H1 (cell line): ENCODE measurements around the gene CLDN9. TPM values are rescaled to one million over a fixed set of nuclear protein-coding genes. Genes with fewer than 3 reads are reported as not detected.

Source experiments
- CTCF ChIA-PET: fragments of 300-600 bp; sonication (Branson Sonifier 250); formaldehyde crosslinking; loops from one replicate; lab custom pipeline; 2021; ENCODE audit not compliant: partially characterized antibody; lab: Charles Lee
- POLR2A ChIA-PET: fragments of 300-600 bp; sonication (Branson Sonifier 250); formaldehyde crosslinking; loops from one replicate; lab custom pipeline; 2021; ENCODE audit warnings: inconsistent platforms; ENCODE audit not compliant: partially characterized antibody; lab: Charles Lee
- DNase-seq, 2 experiments: peaks; one replicate each; pipeline versions ENCODE4 v3.0.0 to v3.0.0-alpha.2; 2010 to 2022; ENCODE audit warnings: low spot score in 2 of 2, low read depth in 1 of 2, mixed read lengths in 1 of 2
- FAIRE-seq: peaks from 2 replicates; lab custom pipeline; 2011; peaks lifted over from hg19 to GRCh38; lab: Jason Lieb, UNC
- H2AFZ ChIP-seq: 2 replicates; pipeline ENCODE4 v1.8.1; 2012; ENCODE audit warnings: low read length, inconsistent platforms
- H2AK5ac ChIP-seq: 2 replicates; pipeline ENCODE4 v1.6.1; 2013; ENCODE audit warnings: low read depth, low read length
- H2BK120ac ChIP-seq: replicated peaks from 2 replicates; pipeline ENCODE3; 2013; ENCODE audit warnings: low read depth, low read length, inconsistent platforms
- H2BK12ac ChIP-seq: 2 replicates; pipeline ENCODE4 v1.6.1; 2013; ENCODE audit warnings: low read depth, low read length
- H2BK15ac ChIP-seq: 2 replicates; pipeline ENCODE4 v1.6.1; 2013; ENCODE audit warnings: low read length
- H2BK20ac ChIP-seq: 2 replicates; pipeline ENCODE4 v1.6.1; 2013; ENCODE audit warnings: low read length
- H2BK5ac ChIP-seq: 2 replicates; pipeline ENCODE4 v1.6.1; 2013; ENCODE audit warnings: low read depth, low read length
- H3K14ac ChIP-seq: 2 replicates; pipeline ENCODE4 v1.6.1; 2013; ENCODE audit warnings: inconsistent platforms; ENCODE audit not compliant: insufficient read length
- H3K18ac ChIP-seq: 2 replicates; pipeline ENCODE4 v1.6.1; 2013; ENCODE audit warnings: low read length; ENCODE audit errors: extremely low read depth
- H3K23ac ChIP-seq: 2 replicates; pipeline ENCODE4 v1.6.1; 2013; ENCODE audit warnings: inconsistent platforms; ENCODE audit not compliant: insufficient read length
- H3K23me2 ChIP-seq: 2 replicates; pipeline ENCODE4 v1.6.1; 2013; ENCODE audit warnings: low read depth, low read length
- H3K27ac ChIP-seq: 2 replicates; pipeline ENCODE4 v1.6.1; 2011; ENCODE audit warnings: low read depth, low read length, inconsistent platforms
- H3K27me3 ChIP-seq, 4 experiments: replicated peaks in 1 of 4; 1 replicate in 1 of 4; 2 replicates in 3 of 4; pipeline versions ENCODE4 v1.6.1 to v1.8.1; 2011 to 2013; ENCODE audit warnings: low read length in 3 of 4, mild to moderate bottlenecking in 3 of 4, inconsistent platforms in 2 of 4, mixed read lengths in 2 of 4, moderate library complexity in 1 of 4; ENCODE audit not compliant: control insufficient read depth in 3 of 4, insufficient read depth in 3 of 4; ENCODE audit errors: extremely low read depth in 1 of 4
- H3K36me3 ChIP-seq, 4 experiments: 2 replicates each; pipeline versions ENCODE4 v1.6.1 to v1.8.1; 2011 to 2013; ENCODE audit warnings: mild to moderate bottlenecking in 4 of 4, low read length in 3 of 4, moderate library complexity in 2 of 4, control low read depth in 1 of 4, inconsistent platforms in 1 of 4; ENCODE audit not compliant: insufficient read depth in 4 of 4, control insufficient read depth in 2 of 4
- H3K4ac ChIP-seq: replicated peaks from 2 replicates; pipeline ENCODE3; 2013; ENCODE audit warnings: low read length, low read depth, mixed read lengths, inconsistent platforms; ENCODE audit not compliant: insufficient read length
- H3K4me1 ChIP-seq, 4 experiments: replicated peaks in 1 of 4; 1 replicate in 1 of 4; 2 replicates in 3 of 4; pipeline versions ENCODE4 v1.6.1 to v1.8.1; 2011 to 2013; ENCODE audit warnings: low read length in 3 of 4, inconsistent platforms in 2 of 4, mixed read lengths in 1 of 4; ENCODE audit not compliant: insufficient read depth in 4 of 4, control insufficient read depth in 3 of 4
- H3K4me2 ChIP-seq, 2 experiments: 2 replicates each; pipeline versions ENCODE4 v1.6.1 to v1.8.1; 2011 to 2013; ENCODE audit warnings: low read depth in 2 of 2, low read length in 2 of 2, control low read depth in 1 of 2, inconsistent platforms in 1 of 2, mild to moderate bottlenecking in 1 of 2; ENCODE audit not compliant: insufficient read depth in 1 of 2
- H3K4me3 ChIP-seq, 4 experiments: fragments of 200-600, 300-600 bp in 1 of 4; sonication (generic), shearing (Covaris generic), sonication (Bioruptor Twin) in 1 of 4; 2 replicates each; pipeline versions ENCODE4 v1.5.1 to v1.8.1; 2011 to 2016; ENCODE audit warnings: low read length in 4 of 4, low read depth in 3 of 4, control low read depth in 2 of 4, inconsistent platforms in 2 of 4, mild to moderate bottlenecking in 2 of 4, mixed read lengths in 1 of 4, moderate library complexity in 1 of 4; ENCODE audit not compliant: insufficient read depth in 2 of 4; ENCODE audit errors: extremely low read depth in 1 of 4
- H3K56ac ChIP-seq: replicated peaks from 2 replicates; pipeline ENCODE3; 2013; ENCODE audit warnings: low read depth, mild to moderate bottlenecking, mixed read lengths, low read length, inconsistent platforms; ENCODE audit not compliant: insufficient read length
- H3K79me1 ChIP-seq: 2 replicates; pipeline ENCODE4 v1.6.1; 2013; ENCODE audit warnings: low read depth, low read length, control low read depth
- H3K79me2 ChIP-seq, 2 experiments: 2 replicates each; pipeline versions ENCODE4 v1.6.1 to v1.8.1; 2012 to 2013; ENCODE audit warnings: low read length in 2 of 2, mild to moderate bottlenecking in 2 of 2, inconsistent platforms in 1 of 2; ENCODE audit not compliant: insufficient read depth in 2 of 2, control insufficient read depth in 1 of 2
- H3K9ac ChIP-seq, 4 experiments: replicated peaks in 1 of 4; 1 replicate in 1 of 4; 2 replicates in 3 of 4; pipeline versions ENCODE4 v1.6.1 to v1.8.1; 2011 to 2013; ENCODE audit warnings: low read depth in 3 of 4, low read length in 3 of 4, control low read depth in 2 of 4, mild to moderate bottlenecking in 2 of 4, moderate library complexity in 2 of 4, inconsistent platforms in 1 of 4; ENCODE audit errors: extremely low read depth in 1 of 4
- H3K9me3 ChIP-seq, 2 experiments: 2 replicates each; pipeline versions ENCODE4 v1.6.1 to v1.8.1; 2012 to 2013; ENCODE audit warnings: mild to moderate bottlenecking in 2 of 2, moderate library complexity in 2 of 2, control low read depth in 1 of 2, inconsistent platforms in 1 of 2, low read depth in 1 of 2, low read length in 1 of 2, mixed read lengths in 1 of 2; ENCODE audit not compliant: insufficient read depth in 2 of 2
- H4K20me1 ChIP-seq, 2 experiments: replicated peaks in 1 of 2; 2 replicates each; pipeline versions ENCODE3 to v1.8.1; 2011 to 2013; ENCODE audit warnings: inconsistent platforms in 2 of 2, low read length in 2 of 2, mild to moderate bottlenecking in 1 of 2; ENCODE audit not compliant: insufficient read depth in 2 of 2, control insufficient read depth in 1 of 2
- H4K5ac ChIP-seq: 2 replicates; pipeline ENCODE4 v1.6.1; 2013; ENCODE audit warnings: low read length, low read depth, mixed read lengths, inconsistent platforms; ENCODE audit not compliant: insufficient read length
- H4K8ac ChIP-seq: 2 replicates; pipeline ENCODE4 v1.8.0; 2013; ENCODE audit warnings: mild to moderate bottlenecking, moderate library complexity, low read length, inconsistent platforms; ENCODE audit not compliant: insufficient read depth; ENCODE audit errors: extremely low read depth
- H4K91ac ChIP-seq: replicated peaks from 2 replicates; pipeline ENCODE3; 2013; ENCODE audit warnings: low read length, mixed read lengths, inconsistent platforms; ENCODE audit not compliant: insufficient read length
- BACH1 ChIP-seq: IDR thresholded peaks from 2 replicates; pipeline ENCODE4 v1.6.1; 2012; ENCODE audit warnings: low read length, improper control_type of control experiment
- GTF2F1 ChIP-seq: IDR thresholded peaks from 2 replicates; pipeline ENCODE4 v1.6.1; 2012; ENCODE audit warnings: low read depth, low read length, improper control_type of control experiment, borderline replicate concordance
- HDAC6 ChIP-seq: IDR thresholded peaks from one replicate; pipeline ENCODE4 v1.7.1; 2012; ENCODE audit warnings: low read depth, mild to moderate bottlenecking, inconsistent platforms, low read length, moderate library complexity
- PHF8 ChIP-seq: fragments of 200-600 bp; sonication (generic); conservative IDR thresholded peaks from 2 replicates; pipeline ENCODE4 v1.7.1; 2012; ENCODE audit warnings: low read depth, mild to moderate bottlenecking, inconsistent platforms, low read length, moderate library complexity
- RXRA ChIP-seq: IDR thresholded peaks from 2 replicates; pipeline ENCODE4 v1.6.1; 2011; ENCODE audit warnings: low read depth, mild to moderate bottlenecking, low read length, moderate library complexity; ENCODE audit not compliant: insufficient read depth
- SIRT6 ChIP-seq: IDR thresholded peaks from one replicate; pipeline ENCODE4 v1.7.1; 2012; ENCODE audit warnings: low read length, inconsistent platforms
- WGBS, 2 experiments: shearing (Covaris generic) in 1 of 2; methylation state at CpG; one replicate each; pipeline versions ENCODE4 v1.1.6 to v1.1.7; 2013 to 2015; ENCODE audit warnings: low lambda C conversion rate in 2 of 2, mixed read lengths in 2 of 2, inconsistent platforms in 1 of 2, low coverage in 1 of 2, missing lambda C conversion rate in 1 of 2; ENCODE audit not compliant: insufficient replicate concordance in 2 of 2, insufficient coverage in 1 of 2, insufficient read length in 1 of 2; ENCODE audit errors: extremely low coverage in 1 of 2, missing lambda C conversion rate in 1 of 2; 5-methylcytosine and 5-hydroxymethylcytosine counted together
- polyA plus RNA-seq, 7 experiments: library from polyadenylated mRNA; depleted of rRNA in 3 of 7; stranded (reverse) in 5 of 7; unstranded in 2 of 7; fragments of >200 nt in 5 of 7; fragments of 200-250 nt in 2 of 7; gene quantifications; 1 replicate in 5 of 7; 2 replicates in 1 of 7; 4 replicates in 1 of 7; pipeline versions ENCODE4 v1.2.1 to v1.2.3, GENCODE V29; 2011 to 2013; ENCODE audit warnings: missing spikeins in 2 of 7, mixed read lengths in 2 of 7
- total RNA-seq: library from RNA; stranded (reverse); fragmentation: NEBNext Ultra II Directional; extraction: Animal tissue kit (Norgen Biotek cat#: 25700); gene quantifications from 2 replicates; pipeline ENCODE4 v1.2.1, GENCODE V29; 2021
- TF ChIP-seq, protein P1 (sequence below): IDR thresholded peaks from 2 replicates; pipeline ENCODE4 v1.6.1; 2011; ENCODE audit warnings: low read length, improper control_type of control experiment
- TF ChIP-seq, protein P2 (sequence below): IDR thresholded peaks from 2 replicates; pipeline ENCODE4 v1.6.1; 2012; ENCODE audit warnings: low read length, inconsistent platforms

The CLDN9 gene
- total and polyA plus RNA-seq, 2 of the 8 experiments (the other 6 are each of a cell fraction or from before 2014, with no cell fraction given) = 0.60 to 0.89 TPM

DNA sequence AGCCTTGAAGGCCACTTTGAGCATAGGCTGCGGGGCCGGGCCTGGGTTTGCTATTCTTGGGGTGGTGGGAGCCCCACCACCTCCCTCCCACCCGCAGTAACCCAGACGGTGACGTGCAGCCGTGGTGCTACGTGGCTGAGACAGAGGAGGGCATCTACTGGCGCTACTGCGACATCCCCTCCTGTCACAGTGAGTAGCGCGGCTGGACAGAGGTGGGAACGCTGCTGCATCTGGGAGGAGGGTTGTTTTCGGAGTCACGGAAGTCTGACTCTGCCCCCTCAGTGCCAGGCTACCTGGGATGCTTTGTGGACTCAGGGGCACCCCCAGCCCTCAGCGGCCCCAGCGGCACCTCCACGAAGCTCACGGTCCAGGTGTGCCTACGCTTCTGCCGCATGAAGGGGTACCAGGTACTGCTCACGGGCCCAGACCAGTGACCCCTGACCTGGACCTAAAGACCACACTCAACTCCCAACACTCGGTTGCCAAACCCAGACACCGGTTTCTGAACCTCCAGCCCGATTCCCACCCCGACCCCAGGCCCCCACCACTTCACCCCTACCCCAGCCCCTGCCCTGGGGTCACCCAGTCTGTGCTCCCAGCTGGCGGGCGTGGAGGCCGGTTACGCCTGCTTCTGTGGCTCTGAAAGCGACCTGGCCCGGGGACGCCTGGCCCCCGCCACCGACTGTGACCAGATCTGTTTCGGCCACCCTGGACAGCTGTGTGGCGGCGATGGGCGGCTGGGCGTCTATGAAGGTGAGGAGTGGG, 46.5 kb upstream of the CLDN9 start:
- Histone ChIP-seq H3K79me2 (peaks cover 0 to 2% of the 10 kb centered on the region in 2 experiments; a peak in 1 of 4 replicates), H3K36me3 (no peaks in the 10 kb centered on the region), H2BK120ac (no peak overlapping the region), H2BK12ac (peak overlapping the region; percentile 60; the same call in 1 of the 2 replicates), H3K4me1 (peaks cover 0 to 39% (median 23%) of the 10 kb centered on the region in 4 experiments; a peak in 6 of 7 replicates), H3K27ac (no peak overlapping the region), H2BK20ac (no peak overlapping the region), H2AFZ (no peak overlapping the region), H3K4me3 (peak overlapping the region in 1 of 4 experiments; percentile 51; a peak in 3 of 8 replicates), H3K23ac (no peak overlapping the region), H2BK15ac (no peak overlapping the region), H3K79me1 (peaks cover 4% of the 10 kb centered on the region; the same call in 1 of the 2 replicates), H3K9ac (no peak overlapping the region), H2BK5ac (no peak overlapping the region), H3K27me3 (peaks cover 15 to 32% (median 23%) of the 10 kb centered on the region in 4 experiments; a peak in 6 of 7 replicates), H3K23me2 (peaks cover 27% of the 10 kb centered on the region), H3K4me2 (peak overlapping the region; percentile 40 to 66; a peak in 3 of 4 replicates), H2AK5ac (0 out of 2 replicates have a peak overlapping the region, but pooled peaks have one; percentile 82), H4K91ac (no peak overlapping the region), H3K56ac (no peak overlapping the region), H4K20me1 (peaks cover 15 to 18% of the 10 kb centered on the region in 2 experiments), H3K14ac (no peak overlapping the region), H3K4ac (no peak overlapping the region), H4K8ac (no peak overlapping the region), H3K9me3 (no peaks in the 10 kb centered on the region), H3K18ac (no peak overlapping the region), H4K5ac (no peak overlapping the region)
- ChIA-PET POLR2A (interaction anchor here (0.7 to 25.4 kb wide), 7 partner anchors 7 to 59 kb away, joined by 3 to 455 read pairs (median 20); partner anchors contain the start of genes CLDN6, HCFC1R1, PKMYT1 and THOC6), CTCF (interaction anchor here (0.5 to 2.4 kb wide), 10 partner anchors 12 to 1116 kb away, joined by 3 to 10 read pairs (median 4); partner anchors contain the start of gene CLDN6)
- no peak for FAIRE-seq
- 83% methylated on average over 32 of the region's 39 CpGs; no CpG with 5 or more reads in 1 of the 2 experiments for WGBS, 2 experiments
- DNase-seq = no peak
- TF ChIP-seq, protein P1, sequence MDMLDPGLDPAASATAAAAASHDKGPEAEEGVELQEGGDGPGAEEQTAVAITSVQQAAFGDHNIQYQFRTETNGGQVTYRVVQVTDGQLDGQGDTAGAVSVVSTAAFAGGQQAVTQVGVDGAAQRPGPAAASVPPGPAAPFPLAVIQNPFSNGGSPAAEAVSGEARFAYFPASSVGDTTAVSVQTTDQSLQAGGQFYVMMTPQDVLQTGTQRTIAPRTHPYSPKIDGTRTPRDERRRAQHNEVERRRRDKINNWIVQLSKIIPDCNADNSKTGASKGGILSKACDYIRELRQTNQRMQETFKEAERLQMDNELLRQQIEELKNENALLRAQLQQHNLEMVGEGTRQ = no peak
- no peak for TF ChIP-seq RXRA
- no peak for TF ChIP-seq HDAC6
- TF ChIP-seq SIRT6 = no peak
- no peak for TF ChIP-seq BACH1
- TF ChIP-seq GTF2F1 = no peak
- no peak for TF ChIP-seq PHF8
- TF ChIP-seq, protein P2, sequence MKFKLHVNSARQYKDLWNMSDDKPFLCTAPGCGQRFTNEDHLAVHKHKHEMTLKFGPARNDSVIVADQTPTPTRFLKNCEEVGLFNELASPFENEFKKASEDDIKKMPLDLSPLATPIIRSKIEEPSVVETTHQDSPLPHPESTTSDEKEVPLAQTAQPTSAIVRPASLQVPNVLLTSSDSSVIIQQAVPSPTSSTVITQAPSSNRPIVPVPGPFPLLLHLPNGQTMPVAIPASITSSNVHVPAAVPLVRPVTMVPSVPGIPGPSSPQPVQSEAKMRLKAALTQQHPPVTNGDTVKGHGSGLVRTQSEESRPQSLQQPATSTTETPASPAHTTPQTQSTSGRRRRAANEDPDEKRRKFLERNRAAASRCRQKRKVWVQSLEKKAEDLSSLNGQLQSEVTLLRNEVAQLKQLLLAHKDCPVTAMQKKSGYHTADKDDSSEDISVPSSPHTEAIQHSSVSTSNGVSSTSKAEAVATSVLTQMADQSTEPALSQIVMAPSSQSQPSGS = no peak
